RCC 7860 (cell line): Measurements from ENCODE around the gene ATXN7L3.
"Not testable (repeated sequence)": the region's sequence is repeated elsewhere in the genome, so short reads cannot be mapped to it uniquely, and the experiment has no call there.

ENCODE experiments used
- DNase-seq: peaks from one replicate; pipeline ENCODE4 v3.0.0-alpha.2; 2015; ENCODE audit warnings: low spot score
- FAIRE-seq: peaks from 2 replicates; lab custom pipeline; 2012; peaks lifted over from hg19 to GRCh38; lab: Jason Lieb, UNC

The ATXN7L3 gene

GRCh38 chr17:44176671-44177501 is 22.8 kb downstream of the ATXN7L3 start:
- no peak for FAIRE-seq
- no peak for DNase-seq

- DNase-seq = no peak
- FAIRE-seq = no peak
Observed at GRCh38 chr17:44176257-44176656, 23.4 kb downstream of the ATXN7L3 start.

DNA sequence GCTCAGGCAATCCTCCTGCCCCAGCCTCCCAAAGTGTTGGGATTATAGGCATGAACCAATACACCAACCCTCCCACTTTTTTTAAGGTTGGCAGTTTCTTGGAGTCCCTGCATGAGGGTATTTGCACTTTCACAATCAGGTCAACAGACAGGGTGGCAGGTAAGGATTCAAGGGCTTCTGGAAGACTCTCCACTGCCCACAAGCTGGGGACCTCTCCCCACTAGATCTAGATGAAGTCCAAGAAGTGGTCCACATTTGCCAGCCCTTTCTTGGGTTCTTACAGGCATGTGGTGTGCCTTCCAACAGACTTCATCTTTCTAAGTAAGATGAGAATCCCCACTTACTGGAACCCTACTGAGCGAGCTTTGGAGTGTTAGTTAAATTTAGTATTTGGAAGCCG is 25.3 kb downstream of the ATXN7L3 start:
- FAIRE-seq (no peak), DNase-seq (no peak)

GRCh38 chr17:44171931-44172455 is 27.7 kb downstream of the ATXN7L3 start:
- no peak for DNase-seq

GRCh38 chr17:44170499-44171201 is 29.0 kb downstream of the ATXN7L3 start, which contains the start of gene ASB16:
TSS of gene ASB16 (plus strand) at chr17:44170704. CDS start at chr17:44170790, 86 bp downstream.
- no peak for FAIRE-seq

More at GRCh38 chr17:44171931-44172455, 27.7 kb downstream of the ATXN7L3 start:
- no peak for FAIRE-seq

GRCh38 chr17:44170135-44170498 is 29.6 kb downstream of the ATXN7L3 start:
- DNase-seq = no peak
- no peak for FAIRE-seq

More at GRCh38 chr17:44170499-44171201, 29.0 kb downstream of the ATXN7L3 start, which contains the start of gene ASB16:
- DNase-seq = no peak

- DNase-seq (no peak), FAIRE-seq (no peak)
Observed at GRCh38 chr17:44167181-44167861, 32.4 kb downstream of the ATXN7L3 start.

GRCh38 chr17:44164476-44164875 is 35.2 kb downstream of the ATXN7L3 start:
- DNase-seq = no peak
- no peak for FAIRE-seq

DNA sequence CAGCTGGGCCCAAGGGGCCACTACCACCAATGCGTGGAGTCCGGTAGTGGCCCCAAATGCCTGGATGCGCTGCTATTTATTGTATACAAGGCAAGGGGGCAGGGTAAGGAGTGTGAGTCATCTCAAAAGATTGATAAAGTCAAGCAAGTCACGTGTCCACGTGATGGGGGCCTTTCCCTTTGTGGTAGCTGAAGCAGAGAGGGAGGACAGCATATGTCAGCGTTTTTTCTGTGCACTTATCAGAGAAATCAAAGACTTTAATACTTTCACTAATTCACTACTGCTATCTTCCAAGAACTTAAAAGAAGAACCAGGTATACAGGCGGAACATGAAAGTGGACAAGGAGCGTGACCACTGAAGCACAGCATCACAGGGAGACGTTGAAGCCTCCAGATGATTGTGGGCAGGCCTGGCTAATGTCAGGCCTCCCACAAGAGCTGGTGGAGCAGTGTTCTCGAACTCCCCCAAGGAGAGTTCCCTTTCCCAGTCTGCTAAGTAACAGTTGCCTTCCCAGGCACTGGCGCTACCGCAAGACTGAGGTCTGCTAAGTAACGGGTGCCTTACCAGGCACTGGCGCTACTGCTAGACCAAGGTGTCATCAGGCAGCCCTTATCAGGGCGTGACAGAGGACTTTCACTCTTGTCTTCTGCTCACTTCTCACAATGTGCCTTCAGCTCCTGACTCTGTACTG is 40.0 kb downstream of the ATXN7L3 start:
- DNase-seq = no peak
- no peak for FAIRE-seq

- FAIRE-seq (no peak), DNase-seq (no peak)
Observed at GRCh38 chr17:44155488-44155887, 44.2 kb downstream of the ATXN7L3 start.

- no peak for FAIRE-seq
- DNase-seq = no peak
Observed at GRCh38 chr17:44152875-44153274, 46.8 kb downstream of the ATXN7L3 start.

- no peak for FAIRE-seq
- no peak for DNase-seq
Observed at GRCh38 chr17:44149750-44150329, 49.8 kb downstream of the ATXN7L3 start.

DNA sequence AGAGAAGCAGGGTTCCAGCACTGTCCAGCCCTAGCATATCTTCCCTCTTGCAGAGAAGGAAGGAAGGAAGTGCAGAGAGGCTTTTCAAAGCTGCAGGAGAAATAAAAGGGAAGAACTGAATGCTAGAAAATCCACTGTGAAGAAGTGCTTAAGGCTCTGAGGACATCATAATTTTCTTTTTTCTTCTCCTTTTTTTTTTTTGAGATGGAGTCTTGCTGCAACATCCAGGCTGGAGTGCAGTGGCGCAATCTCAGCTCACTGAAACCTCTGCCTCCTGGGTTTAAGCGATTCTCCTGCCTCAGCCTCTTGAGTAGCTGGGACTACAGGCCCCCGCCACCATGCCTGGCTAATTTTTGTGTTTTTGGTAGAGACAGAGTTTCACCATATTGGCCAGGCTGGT is 50.6 kb downstream of the ATXN7L3 start:
- FAIRE-seq, DNase-seq: not testable (repeated sequence)

DNA sequence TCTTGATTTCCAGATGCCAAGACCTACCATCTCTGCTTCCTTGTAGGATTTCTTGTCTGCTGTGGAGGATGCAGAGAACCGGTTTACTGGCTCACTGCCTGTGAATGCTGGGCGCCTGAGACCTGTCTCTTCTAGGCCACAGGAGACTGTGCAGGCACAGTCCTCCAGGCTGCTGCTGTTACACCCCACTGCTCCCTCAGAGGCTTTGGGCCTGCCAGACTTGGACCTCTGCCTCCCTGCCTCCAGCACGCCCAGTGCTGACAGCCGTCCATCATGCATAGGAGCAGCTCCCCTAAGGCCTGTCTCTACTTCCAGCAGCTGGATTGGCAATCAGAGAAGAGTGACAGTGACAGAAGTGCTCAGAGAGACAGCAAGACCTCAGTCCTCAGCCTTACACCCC is 51.9 kb downstream of the ATXN7L3 start:
- no peak for DNase-seq
- FAIRE-seq = no peak

GRCh38 chr17:44146375-44147346 is 53.0 kb downstream of the ATXN7L3 start:
- no peak for DNase-seq

DNA sequence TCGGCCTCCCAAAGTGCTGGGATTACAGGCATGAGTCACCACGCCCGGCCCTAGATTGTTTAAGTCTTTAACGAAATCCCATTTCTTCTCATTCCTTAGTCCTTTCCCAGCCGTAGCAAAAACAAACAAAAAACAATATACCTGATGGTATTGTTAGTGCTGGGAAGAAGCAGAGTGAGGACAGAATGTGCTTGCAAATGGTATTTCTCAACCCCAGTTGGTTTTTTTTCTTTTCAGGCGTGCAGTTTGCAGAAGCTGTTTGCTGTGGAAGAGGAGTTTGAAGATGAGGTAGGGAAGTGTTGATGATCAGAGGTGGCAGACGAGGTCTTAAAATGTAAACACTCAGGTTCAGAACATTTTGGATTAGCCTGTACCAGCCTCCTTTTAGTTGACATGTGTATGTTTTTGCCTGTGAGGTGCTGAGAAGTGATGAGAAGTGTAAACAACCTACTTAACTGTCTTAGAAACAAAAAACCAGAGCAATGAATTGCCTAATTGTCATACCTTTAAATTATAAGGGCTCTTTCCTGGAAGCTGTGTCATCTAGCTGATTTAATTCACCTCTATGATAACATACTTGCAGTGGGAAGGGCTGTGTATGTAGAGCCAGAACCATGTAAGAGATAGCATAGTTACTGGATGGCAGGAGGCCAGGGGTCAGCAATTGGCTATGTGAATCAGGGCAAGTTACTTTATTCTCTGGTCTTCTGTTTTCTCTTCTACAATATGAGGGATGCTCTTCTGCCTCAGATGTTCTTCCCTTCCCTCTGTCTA is 54.5 kb downstream of the ATXN7L3 start:
- FAIRE-seq = no peak

More at GRCh38 chr17:44146375-44147346, 53.0 kb downstream of the ATXN7L3 start:
- no peak for FAIRE-seq

DNA sequence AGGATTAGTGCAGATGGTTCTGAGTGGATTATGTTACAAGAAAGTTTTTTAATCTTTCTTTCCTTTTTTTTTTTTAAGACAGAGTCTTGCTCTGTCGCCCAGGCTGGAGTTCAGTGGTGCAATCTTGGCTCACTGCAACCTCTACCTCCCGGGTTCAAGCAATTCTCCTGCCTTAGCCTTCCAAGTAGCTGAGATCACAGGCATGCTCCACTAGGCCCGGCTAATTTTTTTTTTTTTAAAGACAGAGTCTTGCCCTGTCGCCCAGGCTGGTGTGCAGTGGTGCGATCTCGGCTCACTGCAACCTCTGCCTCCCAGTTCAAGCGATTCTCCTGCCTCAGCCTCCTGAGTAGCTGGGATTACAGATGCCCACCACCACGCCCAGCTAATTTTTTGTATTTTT is 55.8 kb downstream of the ATXN7L3 start:
- not testable (repeated sequence) for FAIRE-seq

More for the DNA sequence above, 54.5 kb downstream of the ATXN7L3 start:
- DNase-seq = no peak

More for the DNA sequence above, 55.8 kb downstream of the ATXN7L3 start:
- DNase-seq = not testable (repeated sequence)
